H9 (cell line): ENCODE data around the gene CYP2S1. TPM values are rescaled to one million over a fixed set of nuclear protein-coding genes. Genes with fewer than 3 reads are reported as not detected.

Experiments
- DNase-seq: peaks from one replicate; pipeline ENCODE4 v3.0.0-alpha.2; 2017
- H2AFZ ChIP-seq: one replicate; pipeline ENCODE4 v1.6.1; 2013; ENCODE audit warnings: mild to moderate bottlenecking, low read length, control low read depth, moderate library complexity
- H2AK5ac ChIP-seq: 2 replicates; pipeline ENCODE4 v1.6.1; 2013; ENCODE audit warnings: low read length, control low read depth, mixed read lengths; ENCODE audit not compliant: insufficient read length
- H2BK120ac ChIP-seq: one replicate; pipeline ENCODE4 v1.6.1; 2013; ENCODE audit warnings: low read depth, mild to moderate bottlenecking, low read length, control low read depth, inconsistent platforms; ENCODE audit not compliant: poor library complexity, severe bottlenecking
- H2BK12ac ChIP-seq: 2 replicates; pipeline ENCODE4 v1.6.1; 2013; ENCODE audit warnings: low read length, control low read depth, mixed read lengths, low read depth; ENCODE audit not compliant: insufficient read length
- H2BK15ac ChIP-seq: 2 replicates; pipeline ENCODE4 v1.6.1; 2013; ENCODE audit warnings: low read depth, low read length, control low read depth
- H2BK20ac ChIP-seq: one replicate; pipeline ENCODE4 v1.6.1; 2013; ENCODE audit warnings: low read depth, mild to moderate bottlenecking, low read length, control low read depth, inconsistent platforms; ENCODE audit not compliant: poor library complexity, severe bottlenecking
- H2BK5ac ChIP-seq: 2 replicates; pipeline ENCODE4 v1.6.1; 2013; ENCODE audit warnings: low read length, control low read depth, mixed read lengths; ENCODE audit not compliant: insufficient read length
- H3K14ac ChIP-seq: 2 replicates; pipeline ENCODE4 v1.6.1; 2013; ENCODE audit warnings: low read length, control low read depth; ENCODE audit not compliant: insufficient read depth
- H3K18ac ChIP-seq: 2 replicates; pipeline ENCODE4 v1.6.1; 2013; ENCODE audit warnings: low read depth, mild to moderate bottlenecking, mixed read lengths, low read length, control low read depth; ENCODE audit not compliant: insufficient read length
- H3K23ac ChIP-seq: 2 replicates; pipeline ENCODE4 v1.6.1; 2013; ENCODE audit warnings: low read length, control low read depth, mixed read lengths, low read depth; ENCODE audit not compliant: insufficient read length
- H3K23me2 ChIP-seq: 2 replicates; pipeline ENCODE4 v1.6.1; 2013; ENCODE audit warnings: low read depth, mild to moderate bottlenecking, mixed read lengths, low read length, control low read depth; ENCODE audit not compliant: insufficient read length, poor library complexity, severe bottlenecking
- H3K27ac ChIP-seq: 2 replicates; pipeline ENCODE4 v1.5.1; 2013; ENCODE audit warnings: low read length, control low read depth, mixed read lengths, low read depth; ENCODE audit not compliant: insufficient read length
- H3K27me3 ChIP-seq: 2 replicates; pipeline ENCODE4 v1.6.1; 2013; ENCODE audit warnings: low read length, control low read depth, inconsistent platforms; ENCODE audit not compliant: insufficient read depth
- H3K4ac ChIP-seq: 2 replicates; pipeline ENCODE4 v1.6.1; 2013; ENCODE audit warnings: low read depth, mild to moderate bottlenecking, control low read depth, inconsistent platforms, low read length, moderate library complexity
- H3K4me1 ChIP-seq: 2 replicates; pipeline ENCODE4 v1.6.1; 2013; ENCODE audit warnings: low read length, control low read depth, inconsistent platforms; ENCODE audit not compliant: insufficient read depth
- H3K4me2 ChIP-seq: 2 replicates; pipeline ENCODE4 v1.6.1; 2013; ENCODE audit warnings: low read length, control low read depth, mixed read lengths; ENCODE audit not compliant: insufficient read length, insufficient read depth
- H3K56ac ChIP-seq: 2 replicates; pipeline ENCODE4 v1.6.1; 2013; ENCODE audit warnings: low read depth, mild to moderate bottlenecking, mixed read lengths, low read length, control low read depth; ENCODE audit not compliant: insufficient read length
- H3K79me1 ChIP-seq: 2 replicates; pipeline ENCODE4 v1.6.1; 2013; ENCODE audit warnings: low read depth, mild to moderate bottlenecking, moderate library complexity, low read length, control low read depth, inconsistent platforms; ENCODE audit not compliant: insufficient read depth, poor library complexity, severe bottlenecking
- H3K79me2 ChIP-seq: 2 replicates; pipeline ENCODE4 v1.6.1; 2013; ENCODE audit warnings: low read length, control low read depth, inconsistent platforms; ENCODE audit not compliant: insufficient read depth
- H3K9ac ChIP-seq: 2 replicates; pipeline ENCODE4 v1.6.1; 2013; ENCODE audit warnings: low read length, control low read depth, mixed read lengths; ENCODE audit not compliant: insufficient read length; ENCODE audit errors: extremely low read depth
- H3K9me3 ChIP-seq: one replicate; pipeline ENCODE4 v1.6.1; 2013; ENCODE audit warnings: low read depth, low read length, inconsistent platforms; ENCODE audit not compliant: control insufficient read depth
- H3T11ph ChIP-seq: one replicate; pipeline ENCODE4 v1.6.1; 2013; ENCODE audit warnings: mild to moderate bottlenecking, low read length, control low read depth, inconsistent platforms
- H4K20me1 ChIP-seq: one replicate; pipeline ENCODE4 v1.6.1; 2013; ENCODE audit not compliant: control insufficient read depth, insufficient read length, insufficient read depth
- H4K5ac ChIP-seq: 2 replicates; pipeline ENCODE4 v1.6.1; 2013; ENCODE audit warnings: low read depth, mild to moderate bottlenecking, mixed read lengths, low read length, control low read depth; ENCODE audit not compliant: insufficient read length
- H4K8ac ChIP-seq: replicated peaks from 2 replicates; pipeline ENCODE4 v1.6.1; 2013; ENCODE audit warnings: low read length, control low read depth, mixed read lengths, low read depth; ENCODE audit not compliant: insufficient read length
- H4K91ac ChIP-seq: 2 replicates; pipeline ENCODE4 v1.6.1; 2013; ENCODE audit warnings: low read depth, mild to moderate bottlenecking, moderate library complexity, mixed read lengths, low read length, control low read depth; ENCODE audit not compliant: insufficient read length
- H3K27ac Mint-ChIP-seq, 3 experiments: 2 replicates in 2 of 3; 3 replicates in 1 of 3; pipeline ENCODE4 v1.8.0; 2020 to 2021; ENCODE audit warnings: mixed read lengths in 3 of 3, mild to moderate bottlenecking in 1 of 3, moderate library complexity in 1 of 3
- H3K27me3 Mint-ChIP-seq: 2 replicates; pipeline ENCODE4 v1.8.0; 2021; ENCODE audit warnings: low read depth, mild to moderate bottlenecking, moderate library complexity, mixed read lengths
- H3K36me3 Mint-ChIP-seq, 3 experiments: 2 replicates in 2 of 3; 3 replicates in 1 of 3; pipeline ENCODE4 v1.8.0; 2020 to 2021; ENCODE audit warnings: low read depth in 3 of 3, mixed read lengths in 3 of 3; ENCODE audit not compliant: insufficient read depth in 1 of 3
- H3K4me1 Mint-ChIP-seq, 2 experiments: 2 replicates each; pipeline ENCODE4 v1.8.0; 2020; ENCODE audit warnings: mixed read lengths in 2 of 2
- H3K4me3 Mint-ChIP-seq, 2 experiments: 2 replicates in 1 of 2; 3 replicates in 1 of 2; pipeline ENCODE4 v1.8.0; 2020 to 2021; ENCODE audit warnings: mild to moderate bottlenecking in 2 of 2, mixed read lengths in 2 of 2, moderate library complexity in 1 of 2
- H3K9me3 Mint-ChIP-seq, 2 experiments: 2 replicates in 1 of 2; 3 replicates in 1 of 2; pipeline ENCODE4 v1.8.0; 2020; ENCODE audit warnings: mild to moderate bottlenecking in 2 of 2, mixed read lengths in 2 of 2, moderate library complexity in 1 of 2
- CTCF ChIP-seq: fragments of 200-600 bp; sonication (generic); conservative IDR thresholded peaks from 3 replicates; pipeline ENCODE4 v1.8.0; 2021; ENCODE audit warnings: antibody characterized with exemption, mild to moderate bottlenecking
- WGBS: extraction: QIAGEN DNeasy Blood & Tissue Kit; methylation state at CpG from one replicate; pipeline ENCODE4 v1.1.7; 2013; ENCODE audit warnings: missing lambda C conversion rate, low lambda C conversion rate, mixed read lengths; ENCODE audit not compliant: insufficient read length; ENCODE audit errors: extremely low coverage; 5-methylcytosine and 5-hydroxymethylcytosine counted together
- total RNA-seq: library from RNA; stranded (reverse); gene quantifications from 2 replicates; pipeline ENCODE4 v1.2.1, GENCODE V29; 2021

Gene CYP2S1
- total RNA-seq, 1 experiment from 2014 or later = 159 TPM

GRCh38 chr19:41187884-41188279 lies 5.1 kb upstream of the CYP2S1 start:
- no peak overlapping the region for H3K4me3 Mint-ChIP-seq
- no peak overlapping the region for H3T11ph ChIP-seq
- no peak overlapping the region for H2AFZ ChIP-seq
- H3K9ac ChIP-seq = no peak overlapping the region
- 100% methylated on average over 1 of the region's 3 CpGs for WGBS
- H3K18ac ChIP-seq = peak overlapping the region; percentile 63
- no peak overlapping the region for H2BK120ac ChIP-seq
- no peak overlapping the region for H2BK20ac ChIP-seq
- H3K9me3 Mint-ChIP-seq = no peaks in the 10 kb centered on the region
- no peak overlapping the region for H3K56ac ChIP-seq
- H3K4me1 Mint-ChIP-seq = peaks cover 54 to 68% of the 10 kb centered on the region in 2 experiments
- no peak for DNase-seq
- H2BK5ac ChIP-seq = no peak overlapping the region
- H2BK12ac ChIP-seq = no peak overlapping the region
- H4K20me1 ChIP-seq = no peaks in the 10 kb centered on the region
- TF ChIP-seq CTCF = no peak
- no peak overlapping the region for H4K8ac ChIP-seq
- no peak overlapping the region for H4K91ac ChIP-seq
- peaks cover 19% of the 10 kb centered on the region; the same call in 1 of the 2 replicates for H3K4me1 ChIP-seq
- H3K23ac ChIP-seq = no peak overlapping the region
- H3K27ac ChIP-seq = peak overlapping the region; percentile 63
- H3K4me2 ChIP-seq = no peak overlapping the region
- no peak overlapping the region for H2BK15ac ChIP-seq
- no peak overlapping the region for H4K5ac ChIP-seq
- H3K79me1 ChIP-seq = no peaks in the 10 kb centered on the region
- H3K27me3 ChIP-seq = no peaks in the 10 kb centered on the region
- no peaks in the 10 kb centered on the region for H3K27me3 Mint-ChIP-seq
- H3K9me3 ChIP-seq = no peaks in the 10 kb centered on the region
- peak overlapping the region in 2 of 3 experiments; percentile 93 to 95; a peak in 4 of 7 replicates for H3K27ac Mint-ChIP-seq
- H3K36me3 Mint-ChIP-seq = no peaks in the 10 kb centered on the region
- peaks cover 3% of the 10 kb centered on the region; the same call in 1 of the 2 replicates for H3K79me2 ChIP-seq
- H3K23me2 ChIP-seq = peaks cover 5% of the 10 kb centered on the region
- H3K4ac ChIP-seq = no peak overlapping the region
- no peak overlapping the region for H3K14ac ChIP-seq
- no peak overlapping the region for H2AK5ac ChIP-seq
